Measurements from ENCODE around the gene BEND7. TPM values are rescaled to one million over a fixed set of nuclear protein-coding genes. Genes with fewer than 3 reads are reported as not detected.

Gene BEND7
- total and polyA plus RNA-seq, 2 of the 8 experiments (the other 6 are each of a cell fraction or from before 2014, with no cell fraction given), result 1.9 to 8.2 TPM

- H3K27me3 ChIP-seq (replicated peaks in 1 of 4; ENCODE audit: control insufficient read depth in 3 of 4, extremely low read depth in 1 of 4, insufficient read depth in 3 of 4, low read length in 3 of 4), result no peaks in the 10 kb centered on the region
- CTCF ChIA-PET (ENCODE audit: partially characterized antibody), result interaction anchor here (1.3 kb wide), 1 partner anchor 16 kb away, joined by 3 read pairs; no protein-coding TSS in a partner anchor
- no peak overlapping the region for H4K8ac ChIP-seq (ENCODE audit: extremely low read depth, insufficient read depth, low read length)
- POLR2A ChIA-PET (ENCODE audit: partially characterized antibody), result no interaction called here
- no peak overlapping the region for H3K18ac ChIP-seq (ENCODE audit: extremely low read depth, low read length)
- no peak overlapping the region for H2BK15ac ChIP-seq (ENCODE audit: low read length)
- no peaks in the 10 kb centered on the region for H3K36me3 ChIP-seq (ENCODE audit: control insufficient read depth in 2 of 4, insufficient read depth in 4 of 4, low read length in 3 of 4)
- no peak overlapping the region for H3K56ac ChIP-seq (replicated peaks; ENCODE audit: insufficient read length, low read depth, low read length)
- no peaks in the 10 kb centered on the region for H3K79me1 ChIP-seq (ENCODE audit: low read depth, low read length)
- no peak for FAIRE-seq
- no peak overlapping the region for H3K4ac ChIP-seq (replicated peaks; ENCODE audit: insufficient read length, low read depth, low read length)
- no peak for DNase-seq (ENCODE audit: low read depth in 1 of 2, low spot score in 2 of 2)
- H3K4me1 ChIP-seq (replicated peaks in 1 of 4; ENCODE audit: control insufficient read depth in 3 of 4, insufficient read depth in 4 of 4, low read length in 3 of 4), result no peaks in the 10 kb centered on the region
- H2BK20ac ChIP-seq (ENCODE audit: low read length), result no peak overlapping the region
- no peak overlapping the region for H2BK5ac ChIP-seq (ENCODE audit: low read depth, low read length)
- no peak overlapping the region for H3K27ac ChIP-seq (ENCODE audit: low read depth, low read length)
- H3K23me2 ChIP-seq (ENCODE audit: low read depth, low read length), result no peaks in the 10 kb centered on the region
- no peak overlapping the region for H3K23ac ChIP-seq (ENCODE audit: insufficient read length)
- H2BK120ac ChIP-seq (replicated peaks; ENCODE audit: low read depth, low read length), result no peak overlapping the region
- no peak overlapping the region for H4K91ac ChIP-seq (replicated peaks; ENCODE audit: insufficient read length, low read length)
- no peak overlapping the region for H3K14ac ChIP-seq (ENCODE audit: insufficient read length)
- no peak overlapping the region for H2AFZ ChIP-seq (ENCODE audit: low read length)
- no peak overlapping the region for H4K5ac ChIP-seq (ENCODE audit: insufficient read length, low read depth, low read length)
- no peak overlapping the region for H3K4me3 ChIP-seq (ENCODE audit: extremely low read depth in 1 of 4, insufficient read depth in 2 of 4, low read depth in 3 of 4, low read length in 4 of 4)
- no peaks in the 10 kb centered on the region for H3K79me2 ChIP-seq (ENCODE audit: control insufficient read depth in 1 of 2, insufficient read depth in 2 of 2, low read length in 2 of 2)
- no peak overlapping the region for H2AK5ac ChIP-seq (ENCODE audit: low read depth, low read length)
- H3K4me2 ChIP-seq (ENCODE audit: insufficient read depth in 1 of 2, low read depth in 2 of 2, low read length in 2 of 2), result no peak overlapping the region
- peaks cover 7% of the 10 kb centered on the region in 2 experiments; a peak in 3 of 4 replicates for H3K9me3 ChIP-seq (ENCODE audit: insufficient read depth in 2 of 2, low read depth in 1 of 2, low read length in 1 of 2)
- no peaks in the 10 kb centered on the region for H4K20me1 ChIP-seq (replicated peaks in 1 of 2; ENCODE audit: control insufficient read depth in 1 of 2, insufficient read depth in 2 of 2, low read length in 2 of 2)
- H3K9ac ChIP-seq (replicated peaks in 1 of 4; ENCODE audit: extremely low read depth in 1 of 4, low read depth in 3 of 4, low read length in 3 of 4), result no peak overlapping the region
- H2BK12ac ChIP-seq (ENCODE audit: low read depth, low read length), result no peak overlapping the region
- TF ChIP-seq RBBP5 (IDR thresholded peaks at IDR 0.05; ENCODE audit: borderline replicate concordance, low read depth, low read length) (no peak), SP2 (IDR thresholded peaks at IDR 0.05; ENCODE audit: low read length) (no peak), TAF7 (optimal IDR thresholded peaks at IDR 0.05; ENCODE audit: borderline replicate concordance, low read depth, low read length) (no peak), CHD1 (IDR thresholded peaks at IDR 0.05; ENCODE audit: low read depth, low read length) (no peak), ZNF274 (IDR thresholded peaks at IDR 0.05; ENCODE audit: borderline replicate concordance, extremely low read depth, low read length) (no peak), CEBPB (IDR thresholded peaks at IDR 0.05; ENCODE audit: low read depth, low read length) (no peak), GTF2F1 (IDR thresholded peaks at IDR 0.05; ENCODE audit: borderline replicate concordance, low read depth, low read length) (no peak), TCF12 (IDR thresholded peaks at IDR 0.05; ENCODE audit: low read depth, low read length) (no peak), TEAD4 (IDR thresholded peaks at IDR 0.05; ENCODE audit: low read depth, low read length) (no peak), RAD21 (IDR thresholded peaks at IDR 0.05 in 1 of 2, conservative IDR thresholded peaks at IDR 0.05 in 1 of 2; ENCODE audit: low read depth in 2 of 2, low read length in 2 of 2) (no peak), RNF2 (IDR thresholded peaks at IDR 0.05; ENCODE audit: borderline replicate concordance, low read depth, low read length, missing control alignments, poor library complexity, severe bottlenecking) (no peak)
- TF ChIP-seq, protein P1, sequence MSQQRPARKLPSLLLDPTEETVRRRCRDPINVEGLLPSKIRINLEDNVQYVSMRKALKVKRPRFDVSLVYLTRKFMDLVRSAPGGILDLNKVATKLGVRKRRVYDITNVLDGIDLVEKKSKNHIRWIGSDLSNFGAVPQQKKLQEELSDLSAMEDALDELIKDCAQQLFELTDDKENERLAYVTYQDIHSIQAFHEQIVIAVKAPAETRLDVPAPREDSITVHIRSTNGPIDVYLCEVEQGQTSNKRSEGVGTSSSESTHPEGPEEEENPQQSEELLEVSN (IDR thresholded peaks at IDR 0.05), result no peak
- TF ChIP-seq, protein P2, sequence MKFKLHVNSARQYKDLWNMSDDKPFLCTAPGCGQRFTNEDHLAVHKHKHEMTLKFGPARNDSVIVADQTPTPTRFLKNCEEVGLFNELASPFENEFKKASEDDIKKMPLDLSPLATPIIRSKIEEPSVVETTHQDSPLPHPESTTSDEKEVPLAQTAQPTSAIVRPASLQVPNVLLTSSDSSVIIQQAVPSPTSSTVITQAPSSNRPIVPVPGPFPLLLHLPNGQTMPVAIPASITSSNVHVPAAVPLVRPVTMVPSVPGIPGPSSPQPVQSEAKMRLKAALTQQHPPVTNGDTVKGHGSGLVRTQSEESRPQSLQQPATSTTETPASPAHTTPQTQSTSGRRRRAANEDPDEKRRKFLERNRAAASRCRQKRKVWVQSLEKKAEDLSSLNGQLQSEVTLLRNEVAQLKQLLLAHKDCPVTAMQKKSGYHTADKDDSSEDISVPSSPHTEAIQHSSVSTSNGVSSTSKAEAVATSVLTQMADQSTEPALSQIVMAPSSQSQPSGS (IDR thresholded peaks at IDR 0.05; ENCODE audit: low read length), result no peak
These were observed 31.8 kb upstream of the BEND7 start for GRCh38 chr10:13560597-13560996.
